ENCODE measurements around the gene TMED7.

Gene TMED7

GRCh38 chr5:115579216-115579615 lies 46.6 kb downstream of the TMED7 start:
- no peak for DNase-seq

- DNase-seq = no peak
Measured at GRCh38 chr5:115578657-115579056, 47.2 kb downstream of the TMED7 start.

GRCh38 chr5:115577741-115578140 lies 48.1 kb downstream of the TMED7 start:
- no peak for DNase-seq

GRCh38 chr5:115577329-115577728 lies 48.5 kb downstream of the TMED7 start:
- no peak for DNase-seq

- DNase-seq = no peak
Measured at GRCh38 chr5:115575167-115576070, 50.4 kb downstream of the TMED7 start.

GRCh38 chr5:115573133-115573532 lies 52.7 kb downstream of the TMED7 start:
- DNase-seq = no peak

GRCh38 chr5:115571441-115571878 lies 54.4 kb downstream of the TMED7 start:
- DNase-seq = no peak

- no peak for DNase-seq
Measured at GRCh38 chr5:115568668-115569067, 57.2 kb downstream of the TMED7 start.

- DNase-seq = no peak
Measured at GRCh38 chr5:115565233-115565632, 60.6 kb downstream of the TMED7 start.
